ENCODE results near the gene NUP188. TPM values are rescaled to one million over a fixed set of nuclear protein-coding genes. Genes with fewer than 3 reads are reported as not detected.

The NUP188 gene
- total and polyA plus RNA-seq, 2 donors (not counting 3 experiments of a cell fraction or from before 2014, with no cell fraction given): 62.7 to 66.2 TPM

GRCh38 chr9:128917151-128917849 lies 30.2 kb upstream of the NUP188 start:
- TF ChIP-seq POLR2AphosphoS5 (IDR thresholded peaks at IDR 0.05; ENCODE audit: insufficient read depth, low read depth, low read length) (peak; percentile 89), EZH2 (IDR thresholded peaks at IDR 0.05; ENCODE audit: borderline replicate concordance, low read depth, low read length, severe bottlenecking) (no peak), MYC (IDR thresholded peaks at IDR 0.05; ENCODE audit: low read depth, low read length) (no peak), POLR2A (IDR thresholded peaks at IDR 0.05; ENCODE audit: low read depth, low read length) (no peak)
- TF ChIP-seq, protein P1, sequence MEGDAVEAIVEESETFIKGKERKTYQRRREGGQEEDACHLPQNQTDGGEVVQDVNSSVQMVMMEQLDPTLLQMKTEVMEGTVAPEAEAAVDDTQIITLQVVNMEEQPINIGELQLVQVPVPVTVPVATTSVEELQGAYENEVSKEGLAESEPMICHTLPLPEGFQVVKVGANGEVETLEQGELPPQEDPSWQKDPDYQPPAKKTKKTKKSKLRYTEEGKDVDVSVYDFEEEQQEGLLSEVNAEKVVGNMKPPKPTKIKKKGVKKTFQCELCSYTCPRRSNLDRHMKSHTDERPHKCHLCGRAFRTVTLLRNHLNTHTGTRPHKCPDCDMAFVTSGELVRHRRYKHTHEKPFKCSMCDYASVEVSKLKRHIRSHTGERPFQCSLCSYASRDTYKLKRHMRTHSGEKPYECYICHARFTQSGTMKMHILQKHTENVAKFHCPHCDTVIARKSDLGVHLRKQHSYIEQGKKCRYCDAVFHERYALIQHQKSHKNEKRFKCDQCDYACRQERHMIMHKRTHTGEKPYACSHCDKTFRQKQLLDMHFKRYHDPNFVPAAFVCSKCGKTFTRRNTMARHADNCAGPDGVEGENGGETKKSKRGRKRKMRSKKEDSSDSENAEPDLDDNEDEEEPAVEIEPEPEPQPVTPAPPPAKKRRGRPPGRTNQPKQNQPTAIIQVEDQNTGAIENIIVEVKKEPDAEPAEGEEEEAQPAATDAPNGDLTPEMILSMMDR (IDR thresholded peaks at IDR 0.05; ENCODE audit: extremely low read depth in 1 of 2, insufficient read depth in 1 of 2, low read depth in 1 of 2, low read length in 2 of 2): no peak
- POLR2A ChIA-PET: no interaction called here
- peaks cover 15 to 23% of the 10 kb centered on the region in 2 experiments for H3K36me3 ChIP-seq (ENCODE audit: control insufficient read depth in 2 of 2, extremely low read depth in 1 of 2, insufficient read depth in 2 of 2, low read length in 2 of 2)
- no peak overlapping the region for H2AFZ ChIP-seq (ENCODE audit: low read depth, low read length)
- dilution Hi-C loops (cut with MboI; ENCODE audit: extremely low pct_ligation_motif_present, low sequenced_read_pairs): no loop called here
- H3K9me3 ChIP-seq (replicated peaks; ENCODE audit: control insufficient read depth, insufficient read depth, low read length): no peaks in the 10 kb centered on the region
- H3K27me3 ChIP-seq (ENCODE audit: control insufficient read depth in 2 of 2, insufficient read depth in 2 of 2, low read length in 2 of 2): no peaks in the 10 kb centered on the region
- H3K9me1 ChIP-seq (replicated peaks; ENCODE audit: control insufficient read depth, extremely low read depth, insufficient read depth, low read length): no peaks in the 10 kb centered on the region
- no peak overlapping the region for H3K9ac ChIP-seq (replicated peaks; ENCODE audit: extremely low read depth, insufficient read depth, low read length)
- CTCF ChIA-PET: interaction anchor here (0.7 to 1.8 kb wide), 3 partner anchors 10 to 55 kb away, joined by 4 to 5 read pairs (median 4); no protein-coding TSS in a partner anchor
- H3K4me1 ChIP-seq (ENCODE audit: control insufficient read depth, extremely low read depth, insufficient read depth, low read length): peaks cover 65% of the 10 kb centered on the region
- peak overlapping the region; percentile 30 for H3K27ac ChIP-seq (ENCODE audit: insufficient read depth, low read depth, low read length)
- BruUV-seq (replicated peaks): TSS peak; percentile 53
- H3K79me2 ChIP-seq (ENCODE audit: control insufficient read depth, insufficient read depth, low read length): peaks cover 36% of the 10 kb centered on the region
- no peak overlapping the region for H3K4me2 ChIP-seq (ENCODE audit: insufficient read depth, low read length)
- H4K20me1 ChIP-seq (replicated peaks; ENCODE audit: control insufficient read depth, extremely low read depth, insufficient read depth, low read length): no peaks in the 10 kb centered on the region
- intact Hi-C loops (cut with micrococcal nuclease): no loop called here
- DNase-seq (ENCODE audit: low read depth, low spot score) (peak; percentile 86), FAIRE-seq (peak; percentile 94)
- H3K4me3 ChIP-seq (replicated peaks in 1 of 3; ENCODE audit: insufficient read depth in 1 of 3, low read depth in 1 of 3, low read length in 3 of 3): no peak overlapping the region

Measured in endothelial cell of umbilical vein (primary cell).